Jurkat, Clone E6-1 (cell line): ENCODE data around the gene PRR36.

Experiments used
- DNase-seq: peaks from one replicate; pipeline ENCODE4 v3.0.0-alpha.2; 2011; ENCODE audit warnings: low read depth, low spot score
- H3K4me3 ChIP-seq: 2 replicates; pipeline ENCODE4 v1.5.1; 2011; ENCODE audit warnings: mild to moderate bottlenecking, low read length, control low read depth, moderate library complexity

Gene PRR36

DNA sequence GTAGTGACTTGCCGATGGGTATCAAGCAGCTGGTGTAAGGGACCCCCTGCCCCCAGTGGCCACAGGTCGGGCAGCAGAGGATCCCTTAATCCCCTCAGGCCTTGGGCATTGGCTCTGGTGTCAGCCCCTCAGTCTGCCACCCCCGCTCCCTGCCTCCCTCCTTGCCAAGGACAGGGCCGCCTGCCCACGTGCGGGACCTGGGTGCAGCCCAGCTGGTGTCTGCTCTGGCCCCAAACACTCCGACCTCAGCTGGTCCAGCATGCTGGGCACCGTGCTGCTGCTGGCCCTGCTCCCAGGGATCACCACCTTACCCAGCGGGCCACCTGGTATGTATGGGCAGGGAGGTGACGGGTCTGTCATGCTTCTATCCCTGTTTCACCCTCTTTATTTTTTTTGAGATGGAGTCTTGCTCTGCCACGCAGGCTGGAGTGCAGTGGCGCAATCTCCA, 40.4 kb upstream of the PRR36 start, which contains the start of gene TGFBR3L:
Gene TGFBR3L (plus strand): TSS at position 233 of the 448 bp plus-strand sequence.
- no peak for DNase-seq

DNA sequence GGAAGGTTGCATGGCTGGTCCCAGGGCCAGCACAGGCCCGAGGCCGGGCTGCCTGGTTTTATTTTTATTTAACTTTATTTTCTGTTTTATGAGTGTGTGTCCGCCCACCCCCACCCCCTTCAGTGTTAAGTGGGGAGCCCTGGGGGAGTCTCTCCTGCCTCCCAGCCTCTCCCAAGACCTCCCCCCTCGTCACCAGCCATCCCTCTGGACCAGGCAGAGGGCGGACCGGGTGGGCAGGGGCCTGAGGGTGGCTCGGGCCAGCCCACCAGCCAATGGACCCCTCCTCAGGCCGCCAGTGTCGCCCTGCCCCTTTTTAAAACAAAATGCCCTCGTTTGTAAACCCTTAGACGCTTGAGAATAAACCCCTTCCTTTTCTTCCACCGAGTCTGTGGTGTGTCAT, 39.9 kb upstream of the PRR36 start:
- H3K4me3 ChIP-seq = no peak overlapping the region
- no peak for DNase-seq

More for the DNA sequence above, 40.4 kb upstream of the PRR36 start, which contains the start of gene TGFBR3L:
- H3K4me3 ChIP-seq = peak within 1 kb of the TSS; percentile 54

DNA sequence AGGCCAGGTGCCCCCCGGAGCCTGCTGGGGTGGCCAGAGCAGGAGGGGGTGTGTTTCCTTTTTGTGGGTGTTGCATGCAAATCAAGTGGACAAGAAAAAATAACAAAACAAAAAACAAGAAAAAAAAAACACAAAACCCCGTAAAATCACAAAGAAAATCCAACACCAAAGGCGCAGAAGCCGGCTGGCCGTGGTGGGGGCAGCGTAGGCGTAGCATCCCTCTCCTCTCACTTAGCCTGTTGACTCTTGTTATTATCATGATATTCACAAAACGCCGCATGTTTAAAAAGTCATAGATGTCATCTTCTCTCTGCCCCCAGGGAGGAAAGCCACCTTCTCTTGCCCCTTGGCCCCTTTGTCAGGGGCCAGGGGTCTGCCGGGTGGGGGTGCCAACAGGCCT, 39.5 kb upstream of the PRR36 start:
- no peak overlapping the region for H3K4me3 ChIP-seq
- DNase-seq = no peak

DNA sequence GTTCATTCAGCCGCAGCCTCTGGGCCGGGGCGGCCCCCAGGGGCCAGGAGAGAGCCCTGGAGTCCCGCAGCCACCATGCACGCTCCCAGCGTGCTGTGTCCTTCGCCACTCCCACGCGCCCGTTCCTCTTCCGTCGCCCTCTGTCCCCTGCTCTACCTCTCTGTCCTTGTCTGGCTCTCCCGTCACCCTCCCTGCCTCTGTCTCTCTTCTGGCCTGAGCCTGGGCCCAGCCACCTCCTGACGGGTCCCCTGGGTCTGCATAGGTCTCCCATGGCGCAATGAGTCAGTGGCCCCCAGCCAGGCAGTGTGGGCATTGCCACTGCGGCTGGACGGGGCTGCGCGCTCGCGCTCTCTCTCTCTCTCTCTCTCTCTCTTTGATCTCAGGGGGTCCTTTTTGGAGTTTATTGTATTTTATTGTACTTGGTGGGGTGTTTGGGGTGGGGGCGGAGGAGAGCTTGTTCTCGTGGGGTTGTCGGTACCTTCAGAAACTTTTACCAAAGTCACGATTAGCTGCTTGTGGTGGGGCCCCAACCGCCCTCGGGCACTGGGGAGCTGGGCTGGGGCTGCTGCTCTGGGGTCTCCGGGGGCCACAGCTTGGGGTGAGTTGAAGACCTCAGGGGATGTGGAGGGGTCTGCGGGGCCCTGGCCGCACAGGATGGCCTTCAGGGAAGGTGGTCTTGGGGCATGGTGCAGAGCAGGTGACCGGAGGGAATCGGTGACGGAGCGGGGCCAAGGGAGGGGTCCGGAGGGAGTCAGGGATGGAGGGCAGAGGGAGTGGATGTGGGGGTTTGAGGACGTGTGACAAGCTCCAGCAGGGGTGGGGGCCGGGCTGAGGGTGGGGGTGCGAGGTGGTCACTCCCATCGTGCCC, 38.7 kb upstream of the PRR36 start:
- no peak overlapping the region for H3K4me3 ChIP-seq
- no peak for DNase-seq

DNA sequence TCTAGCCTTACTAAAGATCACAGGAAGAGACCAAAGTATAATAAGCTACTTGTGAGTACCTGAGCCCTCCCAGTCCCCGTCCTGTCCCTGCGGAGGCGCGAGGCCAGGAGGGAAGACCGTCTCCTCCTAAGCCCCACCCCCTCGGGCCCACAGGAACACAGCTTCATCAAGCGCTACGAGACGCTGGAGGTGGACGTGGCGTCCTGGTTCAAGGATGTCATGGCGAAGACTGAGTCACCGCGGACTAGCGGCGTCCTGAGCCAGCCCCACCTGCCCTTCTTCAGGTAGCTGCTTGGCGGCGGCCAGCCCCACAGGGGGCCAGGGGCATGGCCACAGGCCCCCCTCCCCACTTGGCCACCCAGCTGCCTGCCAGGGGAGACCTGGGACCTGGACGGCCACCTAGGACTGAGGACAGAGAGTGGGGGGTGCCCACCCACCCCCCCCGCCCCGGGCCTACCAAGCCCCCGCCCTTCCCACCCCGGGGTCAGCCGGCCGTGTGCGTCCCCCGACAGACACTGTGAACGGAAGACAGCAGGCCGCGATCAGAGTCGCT, 38.0 kb upstream of the PRR36 start:
- no peak overlapping the region for H3K4me3 ChIP-seq
- DNase-seq = no peak

DNA sequence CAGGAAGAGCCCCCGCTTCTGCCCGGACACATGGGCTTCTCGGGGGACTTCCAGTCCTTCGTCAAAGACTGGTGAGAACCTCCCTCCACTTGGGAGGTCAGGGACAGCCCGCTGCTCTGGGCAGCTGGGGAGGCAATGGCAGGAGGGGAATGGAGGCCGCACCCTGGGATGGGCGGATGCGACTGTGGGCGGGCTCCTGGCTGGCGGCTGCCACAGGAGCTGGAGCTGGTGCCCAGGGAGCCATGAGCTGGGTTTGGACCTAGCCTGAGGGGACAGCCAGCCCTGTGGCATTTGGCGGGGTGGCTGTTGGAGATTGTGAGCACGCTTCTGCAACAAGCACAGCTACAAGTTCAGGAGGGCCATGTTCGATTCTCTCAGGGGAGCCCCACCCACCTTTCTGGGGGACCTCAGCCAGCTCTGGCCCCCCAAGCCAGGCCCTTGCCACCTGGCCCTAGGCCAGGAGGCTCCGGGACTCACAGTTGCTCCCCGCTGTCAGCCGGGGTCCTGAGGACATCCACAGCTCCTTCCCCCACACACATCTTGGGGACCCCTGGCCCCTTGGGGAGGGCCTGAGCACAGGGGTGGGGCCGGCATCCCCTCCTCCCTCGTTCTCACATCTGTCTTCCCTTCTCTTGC, 37.4 kb upstream of the PRR36 start:
- no peak for DNase-seq
- no peak overlapping the region for H3K4me3 ChIP-seq

DNA sequence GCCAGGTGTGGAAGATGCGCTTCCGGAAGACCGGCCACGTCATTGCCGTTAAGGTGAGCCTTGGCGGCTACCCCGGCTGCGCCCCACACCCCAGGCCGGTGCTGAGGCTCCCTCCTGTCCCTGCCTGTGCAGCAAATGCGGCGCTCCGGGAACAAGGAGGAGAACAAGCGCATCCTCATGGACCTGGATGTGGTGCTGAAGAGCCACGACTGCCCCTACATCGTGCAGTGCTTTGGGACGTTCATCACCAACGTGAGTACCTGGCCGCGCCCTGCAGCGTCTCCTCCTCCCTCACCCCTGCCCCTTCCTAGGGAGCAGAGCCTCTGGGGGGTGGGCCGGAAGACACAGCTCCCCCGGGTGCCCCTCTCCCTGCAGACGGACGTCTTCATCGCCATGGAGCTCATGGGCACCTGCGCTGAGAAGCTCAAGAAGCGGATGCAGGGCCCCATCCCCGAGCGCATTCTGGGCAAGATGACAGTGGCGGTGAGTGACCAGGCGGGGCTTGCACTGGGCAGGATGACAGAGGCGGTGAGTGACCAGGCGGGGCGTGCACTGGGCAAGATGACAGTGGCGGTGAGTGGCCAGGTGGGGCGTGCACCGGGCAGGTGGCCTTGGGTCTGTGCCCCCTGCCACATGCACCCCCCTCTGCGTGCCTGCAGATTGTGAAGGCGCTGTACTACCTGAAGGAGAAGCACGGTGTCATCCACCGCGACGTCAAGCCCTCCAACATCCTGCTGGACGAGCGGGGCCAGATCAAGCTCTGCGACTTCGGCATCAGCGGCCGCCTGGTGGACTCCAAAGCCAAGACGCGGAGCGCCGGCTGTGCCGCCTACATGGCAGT, 36.4 kb upstream of the PRR36 start:
- no peak for DNase-seq

DNA sequence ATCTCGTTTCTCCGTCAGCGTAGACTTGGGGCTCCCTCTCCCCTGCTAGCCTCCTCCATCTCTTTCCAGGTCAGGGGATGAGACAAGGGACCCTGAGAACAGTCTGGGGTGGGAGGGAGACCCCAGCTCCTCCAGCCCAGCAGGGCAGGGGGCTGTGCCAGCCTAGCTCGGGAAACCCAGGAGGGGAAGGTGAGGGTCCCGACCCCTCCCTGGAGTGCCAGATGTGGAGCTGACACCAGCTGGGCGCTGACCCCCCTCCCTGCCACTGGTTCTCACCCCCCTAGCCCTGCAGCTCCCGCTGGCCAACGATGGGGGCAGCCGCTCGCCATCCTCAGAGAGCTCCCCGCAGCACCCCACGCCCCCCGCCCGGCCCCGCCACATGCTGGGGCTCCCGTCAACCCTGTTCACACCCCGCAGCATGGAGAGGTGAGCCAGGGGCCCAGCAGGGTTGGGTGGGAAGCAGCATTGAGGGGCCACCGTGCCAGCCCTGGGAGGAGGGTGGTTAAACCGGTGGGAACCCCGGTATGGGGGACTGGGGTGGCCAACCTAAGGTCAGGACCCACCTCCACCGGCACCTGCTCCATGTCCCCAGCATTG, 35.4 kb upstream of the PRR36 start:
- no peak for DNase-seq
- H3K4me3 ChIP-seq = no peak overlapping the region

More for the DNA sequence above, 36.4 kb upstream of the PRR36 start:
- H3K4me3 ChIP-seq = no peak overlapping the region

DNA sequence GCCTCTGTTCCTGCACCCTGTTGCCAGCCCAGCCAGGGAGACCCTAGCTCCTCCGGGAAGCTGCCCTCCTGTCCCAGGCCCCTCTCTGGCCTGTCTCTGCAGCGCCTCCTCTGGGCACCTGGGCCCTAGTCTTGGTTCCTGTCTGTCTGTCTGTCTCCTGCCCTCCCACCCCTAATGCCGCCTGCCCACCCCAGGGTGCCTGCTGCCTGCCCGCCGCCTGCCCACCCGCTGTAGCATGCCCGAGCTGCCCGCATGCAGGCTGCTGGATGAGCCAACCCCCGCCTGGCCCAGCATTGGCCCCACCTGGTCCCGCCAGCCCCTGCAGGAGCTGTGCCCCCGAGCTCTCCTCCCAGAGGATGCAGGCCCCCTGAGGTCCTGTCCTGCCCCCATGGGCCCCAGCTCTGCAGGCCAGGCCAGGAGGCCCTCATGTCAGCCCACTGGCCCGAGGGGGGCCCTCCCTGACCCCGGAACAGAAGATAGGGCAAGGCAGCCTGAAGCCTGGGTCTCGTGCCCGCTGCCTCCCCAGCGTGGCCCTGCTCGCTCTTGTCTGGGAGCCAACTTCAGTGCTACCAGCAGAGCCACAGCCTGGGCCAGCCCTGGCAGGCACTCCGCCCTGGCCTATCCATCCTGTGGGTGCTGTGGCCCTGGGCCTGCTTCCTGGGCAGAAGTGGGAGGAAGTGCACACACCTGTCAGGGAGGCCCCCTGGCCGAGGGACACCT, 34.7 kb upstream of the PRR36 start:
- DNase-seq = no peak
- H3K4me3 ChIP-seq = no peak overlapping the region

DNA sequence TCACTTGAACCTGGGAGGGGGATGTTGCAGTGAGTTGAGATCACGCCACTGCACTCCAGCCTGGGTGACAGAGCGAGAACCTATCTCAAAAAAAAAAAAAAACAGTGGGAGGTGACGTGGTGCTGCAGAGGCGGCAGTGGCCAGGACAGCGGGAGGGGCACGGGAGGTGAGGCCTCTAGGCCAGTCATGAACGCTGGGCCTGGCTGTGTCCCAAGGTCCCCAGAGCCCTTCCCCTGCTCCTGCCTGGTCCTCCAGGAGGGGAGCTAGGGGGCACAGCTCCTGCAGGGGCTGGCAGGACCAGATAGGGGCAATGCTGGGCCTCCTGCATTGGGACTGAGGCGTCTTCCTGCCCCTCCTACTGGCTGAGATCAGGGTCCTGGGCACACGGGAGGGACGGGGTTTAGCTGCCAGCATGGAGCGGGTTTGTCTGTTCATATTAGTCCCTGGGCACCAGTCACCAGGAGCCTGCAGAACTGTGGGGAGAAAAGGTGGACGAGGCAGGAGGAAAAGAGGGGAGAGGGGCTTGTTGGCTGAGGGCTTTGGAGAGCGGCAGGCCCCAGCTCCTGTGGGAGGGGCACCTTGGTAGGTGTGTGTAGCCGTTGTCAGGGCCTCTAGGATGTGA, 34.0 kb upstream of the PRR36 start:
- H3K4me3 ChIP-seq = no peak overlapping the region
- DNase-seq = no peak

DNA sequence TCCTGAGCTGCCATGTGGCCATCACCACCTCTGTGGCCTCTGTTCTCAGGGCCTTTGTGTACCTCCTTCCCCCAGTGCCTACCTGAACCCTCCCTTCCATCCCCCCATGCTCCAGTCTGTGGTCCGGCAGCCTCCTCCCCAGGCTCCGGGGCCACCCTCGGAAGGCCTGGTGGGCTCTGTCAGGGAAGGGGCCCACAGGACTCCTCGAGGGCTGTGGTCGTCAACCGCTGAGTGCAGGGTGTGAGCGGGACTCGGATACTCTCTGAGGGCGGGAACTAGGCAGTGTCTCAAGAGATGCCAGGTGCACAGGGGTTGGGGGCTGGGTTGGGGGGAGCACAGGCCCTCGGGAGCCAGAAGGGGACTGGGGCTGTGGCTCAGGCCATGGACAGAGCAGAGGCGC, 33.4 kb upstream of the PRR36 start:
- no peak for DNase-seq
- no peak overlapping the region for H3K4me3 ChIP-seq

DNA sequence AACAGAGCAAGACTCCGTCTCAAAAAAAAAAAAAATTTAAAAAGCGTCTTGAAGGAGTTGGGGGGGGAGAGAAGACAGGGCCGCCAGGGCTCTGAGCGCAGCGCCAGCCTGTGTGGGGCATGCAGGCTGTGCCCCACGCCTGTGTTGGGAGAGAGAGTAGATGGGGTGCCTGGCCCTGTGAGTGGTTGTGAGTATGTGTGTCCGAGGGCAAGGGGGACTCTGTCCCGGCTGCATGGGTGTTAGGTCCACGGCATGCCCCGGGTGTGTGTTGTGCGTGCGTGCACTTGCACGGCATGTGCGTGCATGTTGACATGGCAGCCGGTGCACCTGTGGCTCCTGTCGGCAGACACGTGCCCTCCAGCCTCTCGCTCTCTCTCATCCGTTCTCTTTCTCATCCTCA, 32.9 kb upstream of the PRR36 start:
- H3K4me3 ChIP-seq = no peak overlapping the region
- DNase-seq = no peak

DNA sequence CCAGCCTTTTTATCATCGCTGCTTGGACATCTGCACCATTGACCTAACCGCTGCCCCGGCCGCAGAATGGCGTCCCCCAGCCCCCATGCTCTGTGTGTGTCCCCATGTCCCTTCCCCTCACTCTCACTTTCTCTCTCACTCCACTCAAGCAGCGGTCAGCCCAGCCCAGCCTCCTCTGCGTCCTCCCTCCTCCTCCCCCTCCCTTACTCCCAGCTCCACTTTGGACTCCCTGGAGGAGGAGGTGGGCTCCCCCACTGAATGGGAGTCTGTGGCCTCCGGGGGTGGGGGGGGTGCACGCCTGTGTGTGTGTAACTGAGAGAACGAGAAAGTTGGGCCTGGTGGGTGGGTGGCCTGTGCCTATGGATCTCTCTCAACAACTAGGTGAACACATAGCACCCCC, 31.7 kb upstream of the PRR36 start:
- DNase-seq = no peak
- no peak overlapping the region for H3K4me3 ChIP-seq

DNA sequence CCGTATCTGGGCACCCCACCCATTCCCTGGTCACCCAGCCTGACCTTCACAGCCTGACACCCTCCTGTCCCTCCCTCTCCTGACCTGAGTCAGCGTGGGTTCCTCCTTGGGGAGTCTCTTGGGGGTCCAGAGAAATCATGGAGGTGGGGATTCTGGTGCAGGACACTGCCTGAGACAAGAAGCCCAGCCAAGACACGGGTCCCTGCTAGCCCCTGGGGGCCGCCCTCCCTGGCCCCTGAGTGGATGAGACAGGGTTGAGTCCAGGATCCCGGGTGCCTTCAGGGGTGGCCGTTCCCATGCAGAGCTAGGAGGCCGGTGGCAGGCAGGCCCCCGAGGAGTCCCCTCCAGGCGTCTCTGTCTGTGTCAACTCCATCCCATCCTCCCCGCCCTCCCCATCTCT, 31.1 kb upstream of the PRR36 start:
- H3K4me3 ChIP-seq = peak overlapping the region; percentile 85; the same call in 1 of the 2 replicates
- DNase-seq = no peak

DNA sequence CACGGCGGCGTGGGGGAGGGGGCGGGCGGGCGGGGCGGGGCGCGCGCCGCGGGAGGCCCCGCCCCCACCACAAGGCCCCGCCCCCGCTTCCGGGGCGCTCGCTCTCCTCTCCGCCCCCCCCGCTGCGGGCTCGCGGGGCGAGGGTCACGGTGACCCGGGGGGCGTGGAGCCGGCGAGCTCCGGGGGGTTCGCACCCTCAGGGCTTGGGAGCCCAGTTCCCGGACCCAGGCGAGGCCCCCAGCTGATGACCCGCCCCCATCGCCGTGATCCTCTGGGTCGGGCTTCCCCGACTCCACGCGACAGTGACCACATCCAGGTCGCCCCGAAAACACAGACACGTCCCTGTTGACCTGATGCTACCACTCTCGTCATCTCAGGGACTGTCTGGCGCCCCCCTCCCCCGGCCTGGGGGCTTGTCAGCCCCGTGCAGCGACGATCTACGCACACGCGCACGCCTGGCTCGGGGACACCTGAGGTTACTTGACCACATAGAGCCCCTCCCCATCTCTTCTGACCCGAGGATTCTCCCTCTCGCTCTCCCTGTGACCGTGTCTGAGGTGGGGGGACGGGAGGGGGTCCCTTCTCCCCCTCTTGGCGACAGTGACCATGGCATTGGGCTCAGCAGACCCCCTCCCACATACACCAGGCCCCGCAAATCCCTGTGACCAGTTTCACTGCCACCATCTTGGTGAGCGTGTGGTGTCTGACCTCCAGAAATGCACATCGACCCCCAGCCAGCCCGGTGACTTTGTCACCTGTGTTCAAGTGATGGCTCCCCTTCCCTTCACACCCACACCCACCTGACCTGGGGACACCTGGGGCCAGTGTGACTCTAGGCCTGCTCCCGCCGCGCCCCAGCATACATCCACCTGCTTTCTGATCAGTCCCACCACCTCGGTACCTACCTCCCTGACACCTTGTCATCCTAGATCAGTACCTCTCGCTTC, 30.2 kb upstream of the PRR36 start:
- no peak for DNase-seq
- peak overlapping the region; percentile 85 for H3K4me3 ChIP-seq

DNA sequence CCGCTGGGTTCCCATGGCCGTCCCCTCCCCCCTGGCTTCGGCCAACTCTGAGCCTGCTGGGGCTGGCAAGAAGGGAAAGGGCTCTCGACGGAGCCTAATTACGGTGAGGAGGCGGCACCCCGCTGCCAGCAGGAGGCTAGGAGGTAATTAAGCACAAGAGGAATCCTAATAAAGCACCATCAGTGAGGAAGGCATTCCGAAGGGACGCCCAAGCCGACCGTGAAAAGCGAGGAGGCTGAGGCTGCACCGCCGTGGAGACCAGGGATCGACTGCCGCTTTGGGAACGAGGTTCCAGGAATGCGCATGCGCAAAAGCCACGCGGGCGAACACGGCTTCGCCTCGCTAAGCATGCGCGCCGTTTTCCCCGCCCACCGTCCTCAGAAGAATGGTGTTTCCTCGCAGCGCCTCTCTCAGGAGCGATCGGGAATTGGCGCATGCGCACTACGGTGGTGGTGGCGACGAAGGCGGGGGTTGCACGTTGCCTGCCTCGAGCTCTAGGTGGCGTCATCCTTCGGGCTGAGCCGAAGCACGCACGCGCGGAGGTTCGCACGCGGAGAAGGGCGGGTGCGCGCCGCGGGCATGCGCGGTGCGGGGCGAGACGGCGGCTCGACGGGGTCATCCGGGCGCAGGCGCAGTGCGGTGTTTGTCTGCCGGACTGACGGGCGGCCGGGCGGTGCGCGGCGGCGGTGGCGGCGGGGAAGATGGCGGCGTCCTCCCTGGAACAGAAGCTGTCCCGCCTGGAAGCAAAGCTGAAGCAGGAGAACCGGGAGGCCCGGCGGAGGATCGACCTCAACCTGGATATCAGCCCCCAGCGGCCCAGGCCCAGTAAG, 29.3 kb upstream of the PRR36 start, which contains the start of gene MAP2K7:
Gene MAP2K7 (plus strand): TSS at position 634 of the 830 bp plus-strand sequence. CDS start 68 bp downstream, at position 702.
- H3K4me3 ChIP-seq = peak within 1 kb of the TSS; percentile 85
- DNase-seq = peak; percentile 97
